GM10266 (cell line): Measurements from ENCODE around the gene DNAJC1.

ENCODE experiments used
- DNase-seq: peaks from one replicate; pipeline ENCODE4 v3.0.0; 2012; ENCODE audit errors: extremely low spot score
- TF ChIP-seq, protein P1 (sequence below): IDR thresholded peaks from 2 replicates; pipeline ENCODE4 v1.5.1; 2012; ENCODE audit warnings: mild to moderate bottlenecking, low read depth; ENCODE audit not compliant: control insufficient read depth, insufficient read depth; ENCODE audit errors: missing control alignments

DNAJC1 gene

GRCh38 chr10:21814866-21815265, 188.7 kb downstream of the DNAJC1 start:
- no peak for DNase-seq
- TF ChIP-seq, protein P1, sequence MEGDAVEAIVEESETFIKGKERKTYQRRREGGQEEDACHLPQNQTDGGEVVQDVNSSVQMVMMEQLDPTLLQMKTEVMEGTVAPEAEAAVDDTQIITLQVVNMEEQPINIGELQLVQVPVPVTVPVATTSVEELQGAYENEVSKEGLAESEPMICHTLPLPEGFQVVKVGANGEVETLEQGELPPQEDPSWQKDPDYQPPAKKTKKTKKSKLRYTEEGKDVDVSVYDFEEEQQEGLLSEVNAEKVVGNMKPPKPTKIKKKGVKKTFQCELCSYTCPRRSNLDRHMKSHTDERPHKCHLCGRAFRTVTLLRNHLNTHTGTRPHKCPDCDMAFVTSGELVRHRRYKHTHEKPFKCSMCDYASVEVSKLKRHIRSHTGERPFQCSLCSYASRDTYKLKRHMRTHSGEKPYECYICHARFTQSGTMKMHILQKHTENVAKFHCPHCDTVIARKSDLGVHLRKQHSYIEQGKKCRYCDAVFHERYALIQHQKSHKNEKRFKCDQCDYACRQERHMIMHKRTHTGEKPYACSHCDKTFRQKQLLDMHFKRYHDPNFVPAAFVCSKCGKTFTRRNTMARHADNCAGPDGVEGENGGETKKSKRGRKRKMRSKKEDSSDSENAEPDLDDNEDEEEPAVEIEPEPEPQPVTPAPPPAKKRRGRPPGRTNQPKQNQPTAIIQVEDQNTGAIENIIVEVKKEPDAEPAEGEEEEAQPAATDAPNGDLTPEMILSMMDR, result no peak

GRCh38 chr10:21813946-21814345, 189.6 kb downstream of the DNAJC1 start:
- DNase-seq, result no peak
- TF ChIP-seq, protein P1, result no peak

DNA sequence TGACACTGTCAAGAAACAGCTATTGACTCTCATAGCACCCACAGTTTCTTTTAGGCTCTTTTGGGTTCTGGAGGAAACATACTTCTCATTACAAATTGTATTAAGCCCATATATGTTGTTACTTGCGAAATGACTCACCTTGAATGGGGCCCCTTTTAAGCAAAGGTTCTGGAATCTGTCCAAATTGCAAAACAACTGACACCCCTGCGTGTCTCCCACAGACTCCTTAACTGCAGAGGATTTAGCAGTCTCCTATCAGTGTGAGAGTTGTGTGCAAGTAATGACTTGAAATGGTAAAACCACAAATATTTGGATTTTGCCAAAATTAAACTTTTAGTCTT, 192.3 kb downstream of the DNAJC1 start:
- no peak for DNase-seq
- TF ChIP-seq, protein P1, result no peak

DNA sequence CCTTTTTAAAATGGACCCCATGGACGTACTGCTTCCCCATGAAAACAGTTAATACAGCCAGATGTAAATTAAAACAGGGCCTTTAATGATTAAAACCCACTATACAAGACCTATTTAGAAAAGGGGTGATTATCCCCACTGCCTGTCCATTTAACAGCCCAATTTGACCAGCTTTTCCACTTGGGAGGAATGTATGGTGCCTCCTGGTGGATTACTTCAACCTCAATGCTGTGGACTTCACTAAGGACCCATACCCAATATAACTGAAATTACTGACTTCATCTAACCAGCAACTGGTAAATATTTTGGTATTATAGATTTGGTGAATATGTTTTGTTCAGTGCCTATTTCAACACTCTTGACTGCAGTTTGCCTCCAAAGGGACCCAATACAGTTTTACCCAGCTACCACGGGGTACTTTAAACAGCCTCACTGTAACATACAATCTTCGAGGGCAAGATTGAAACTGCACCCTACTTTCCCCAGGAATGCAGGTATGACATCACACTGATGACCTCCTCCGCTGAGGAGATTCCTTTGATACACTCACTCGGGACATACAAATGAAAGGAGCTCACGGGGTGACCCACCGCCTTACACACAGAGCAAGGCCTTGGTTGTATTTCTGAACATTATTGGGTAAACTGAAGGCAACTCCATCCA, 192.8 kb downstream of the DNAJC1 start:
- TF ChIP-seq, protein P1, result no peak
- DNase-seq, result no peak

GRCh38 chr10:21808550-21808949, 195.0 kb downstream of the DNAJC1 start:
- TF ChIP-seq, protein P1, result no peak
- DNase-seq, result no peak

DNA sequence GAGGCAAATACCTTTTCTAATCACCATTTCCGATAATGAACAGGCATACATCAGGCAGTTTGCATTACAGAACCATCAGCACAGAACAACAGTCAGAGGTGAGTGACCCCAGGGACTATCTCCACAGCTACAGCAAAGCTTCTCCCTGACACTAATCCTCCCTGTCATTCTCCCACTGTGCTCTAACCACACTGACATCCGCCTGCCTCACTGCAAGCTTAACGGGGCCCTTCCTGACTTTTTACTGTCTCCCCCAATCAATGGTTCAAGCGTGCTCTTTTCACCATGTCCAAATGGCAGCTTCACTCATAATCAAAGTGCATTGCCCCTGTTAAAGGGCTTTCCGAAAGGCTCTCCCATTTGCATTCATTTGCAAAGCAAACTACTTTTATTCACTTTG, 196.3 kb downstream of the DNAJC1 start:
- TF ChIP-seq, protein P1, result no peak

DNA sequence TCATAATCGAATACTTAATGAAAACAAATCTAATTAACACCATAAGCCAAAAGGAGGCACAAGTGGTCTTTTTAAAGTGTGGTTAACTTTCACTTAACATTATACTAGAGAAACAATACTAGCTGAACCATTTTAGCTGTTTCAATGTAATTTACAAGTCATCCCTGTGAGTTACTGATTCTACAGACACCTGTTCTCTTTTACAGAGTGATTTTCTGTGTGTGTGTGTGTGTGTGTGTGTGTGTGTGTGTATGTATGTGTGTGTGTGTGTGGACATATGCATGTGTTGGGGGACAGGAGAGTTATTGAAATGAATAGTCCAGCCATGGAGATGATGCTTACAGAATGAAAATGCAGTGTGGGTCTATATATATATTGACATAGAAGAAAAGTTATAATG, 200.2 kb downstream of the DNAJC1 start:
- no peak for DNase-seq
- TF ChIP-seq, protein P1, result no peak

More for the DNA sequence above, 196.3 kb downstream of the DNAJC1 start:
- no peak for DNase-seq
